ENCODE results near the gene GPR160.
"Not testable (repeated sequence)": the region's sequence is repeated elsewhere in the genome, so short reads cannot be mapped to it uniquely, and the experiment has no call there.

The GPR160 gene, protein sequence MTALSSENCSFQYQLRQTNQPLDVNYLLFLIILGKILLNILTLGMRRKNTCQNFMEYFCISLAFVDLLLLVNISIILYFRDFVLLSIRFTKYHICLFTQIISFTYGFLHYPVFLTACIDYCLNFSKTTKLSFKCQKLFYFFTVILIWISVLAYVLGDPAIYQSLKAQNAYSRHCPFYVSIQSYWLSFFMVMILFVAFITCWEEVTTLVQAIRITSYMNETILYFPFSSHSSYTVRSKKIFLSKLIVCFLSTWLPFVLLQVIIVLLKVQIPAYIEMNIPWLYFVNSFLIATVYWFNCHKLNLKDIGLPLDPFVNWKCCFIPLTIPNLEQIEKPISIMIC

DNA sequence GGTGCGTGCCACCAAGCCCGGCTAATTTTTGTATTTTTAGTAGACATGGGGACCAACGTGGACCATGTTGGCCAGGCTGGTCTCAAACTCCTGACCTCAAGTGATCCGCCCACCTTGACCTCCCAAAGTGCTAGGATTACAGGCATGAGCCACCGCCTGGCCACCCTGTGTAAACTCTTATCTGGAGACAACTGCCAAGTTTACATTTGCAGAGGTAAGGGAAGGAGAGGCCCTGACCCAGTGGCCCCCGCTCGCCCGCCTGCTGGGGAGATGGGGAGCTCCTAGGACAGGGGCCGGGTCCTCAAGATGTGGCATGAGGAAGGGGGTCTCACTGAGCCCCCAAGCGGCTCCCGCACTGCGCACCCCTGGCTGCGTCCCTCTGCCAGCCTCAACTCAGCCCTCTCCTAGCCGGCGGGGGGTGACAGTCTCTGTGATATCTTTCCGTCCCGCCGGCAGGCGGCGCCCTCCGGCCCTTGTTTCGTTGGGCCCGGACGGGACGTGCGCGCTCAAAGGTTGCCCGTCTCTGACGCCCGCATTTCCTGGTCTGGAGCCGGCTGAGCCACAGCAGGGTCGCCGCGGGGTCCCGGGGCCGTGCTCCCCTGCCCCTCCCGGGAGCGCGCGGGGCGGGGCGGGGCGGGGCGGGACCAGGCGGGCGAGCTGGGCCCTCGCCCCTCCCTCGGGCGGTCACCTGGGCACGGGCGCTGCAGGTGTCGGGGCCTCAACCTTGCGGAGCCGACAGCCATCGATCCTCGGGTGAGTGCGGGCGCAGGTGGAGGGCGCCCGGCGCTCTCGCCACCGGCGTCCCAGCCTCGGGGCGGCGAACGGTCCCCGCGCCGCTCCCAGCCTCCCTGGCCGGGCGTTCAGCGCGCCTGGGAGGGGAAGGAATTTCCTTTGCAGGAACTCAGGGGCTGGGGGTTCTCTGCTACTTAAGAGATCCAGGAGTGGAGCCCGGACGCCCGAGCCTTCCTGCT, at the start of gene GPR160:
GPR160 (plus strand) TSS at position 533 of the 971 bp plus-strand sequence. CDS start 45,978 bp downstream, outside the sequence.
- peak; percentile 82 for DNase-seq

DNA sequence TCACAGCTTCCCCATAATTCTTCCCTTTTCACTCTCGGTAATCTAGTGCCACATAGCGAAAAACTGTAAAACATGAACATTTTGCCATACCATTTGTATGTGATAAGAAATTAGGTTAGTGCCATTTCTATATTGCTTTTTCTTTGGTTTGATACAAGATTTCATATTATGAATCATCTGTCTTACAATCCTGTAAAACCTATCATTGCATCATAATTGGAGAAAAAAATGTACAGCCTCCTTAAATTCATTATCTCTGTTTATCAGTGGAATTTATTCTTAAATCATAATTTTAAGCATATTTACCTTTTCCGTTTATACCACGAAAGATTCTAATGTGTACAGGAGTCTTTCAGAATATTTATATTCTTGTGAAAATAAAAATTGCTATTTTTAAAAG, 47.4 kb upstream of the GPR160 start:
- DNase-seq = no peak

DNA sequence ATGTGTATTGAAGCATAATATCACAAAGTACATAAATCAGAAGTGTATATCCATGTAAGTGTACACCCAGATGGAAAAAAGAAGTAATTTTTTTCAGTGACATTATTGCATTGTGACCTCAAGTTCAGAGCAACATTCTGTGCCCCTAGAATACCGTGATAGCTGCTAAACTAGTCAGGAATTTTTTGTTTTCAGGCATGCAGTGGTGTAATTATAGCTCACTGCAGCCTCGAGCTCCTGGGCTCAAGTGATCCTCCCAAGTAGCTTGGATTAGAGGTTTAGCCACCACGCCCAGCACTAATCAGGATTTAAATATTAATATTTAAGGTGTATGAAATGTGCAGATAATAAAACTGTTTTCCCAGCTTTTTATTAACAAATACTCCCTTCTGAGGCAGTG, 45.6 kb upstream of the GPR160 start:
- no peak for DNase-seq

DNA sequence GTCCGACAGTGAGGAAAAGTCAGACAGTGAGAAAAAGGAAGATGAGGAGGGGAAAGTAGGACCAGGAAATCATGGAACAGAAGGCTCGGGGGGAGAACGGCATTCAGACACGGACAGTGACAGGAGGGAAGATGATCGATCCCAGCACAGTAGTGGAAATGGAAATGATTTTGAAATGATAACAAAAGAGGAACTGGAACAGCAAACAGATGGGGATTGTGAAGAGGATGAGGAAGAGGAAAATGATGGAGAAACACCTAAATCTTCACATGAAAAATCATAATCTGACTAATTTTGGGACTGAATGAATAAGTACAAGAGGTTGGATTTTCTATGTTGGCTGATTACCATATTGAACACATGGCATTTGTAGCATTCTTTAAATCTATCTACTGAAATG, 45.0 kb upstream of the GPR160 start:
- no peak for DNase-seq

DNA sequence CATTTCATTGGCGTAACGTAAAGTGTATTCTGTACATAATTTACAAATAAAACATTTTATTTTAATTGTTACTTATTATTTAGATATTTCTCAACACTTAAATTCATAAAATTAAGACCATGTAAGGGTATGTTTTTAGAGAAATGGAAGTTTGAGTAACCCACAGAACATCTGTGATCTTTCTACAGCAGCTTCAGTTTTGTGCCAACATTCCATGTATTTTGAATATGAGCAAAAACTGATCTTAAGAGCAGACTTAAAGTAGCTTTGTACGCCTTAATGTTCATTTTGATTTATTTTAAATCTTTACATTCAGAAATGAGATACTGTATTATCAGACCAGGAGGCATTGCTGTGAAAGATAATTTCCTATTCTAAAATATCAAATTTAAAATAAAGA, 44.0 kb upstream of the GPR160 start:
- no peak for DNase-seq

DNA sequence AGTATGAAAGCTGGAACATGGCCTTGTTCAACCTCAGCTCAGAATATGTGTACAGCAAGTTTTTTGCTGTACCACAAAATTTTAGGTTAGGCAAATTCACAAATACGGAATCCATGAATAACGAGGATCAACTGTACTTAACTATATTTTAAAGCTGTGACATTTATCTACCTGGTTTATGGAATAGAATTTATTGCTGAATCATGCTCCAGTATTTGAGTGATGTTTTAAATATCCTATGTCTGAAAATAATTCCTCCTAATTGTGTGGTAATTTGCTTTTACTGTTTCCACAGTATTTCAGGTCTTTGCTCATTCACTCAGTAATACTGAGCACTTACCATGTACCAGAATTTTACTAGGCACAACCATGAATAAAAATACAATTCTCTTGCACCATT, 41.7 kb upstream of the GPR160 start:
- DNase-seq = no peak

DNA sequence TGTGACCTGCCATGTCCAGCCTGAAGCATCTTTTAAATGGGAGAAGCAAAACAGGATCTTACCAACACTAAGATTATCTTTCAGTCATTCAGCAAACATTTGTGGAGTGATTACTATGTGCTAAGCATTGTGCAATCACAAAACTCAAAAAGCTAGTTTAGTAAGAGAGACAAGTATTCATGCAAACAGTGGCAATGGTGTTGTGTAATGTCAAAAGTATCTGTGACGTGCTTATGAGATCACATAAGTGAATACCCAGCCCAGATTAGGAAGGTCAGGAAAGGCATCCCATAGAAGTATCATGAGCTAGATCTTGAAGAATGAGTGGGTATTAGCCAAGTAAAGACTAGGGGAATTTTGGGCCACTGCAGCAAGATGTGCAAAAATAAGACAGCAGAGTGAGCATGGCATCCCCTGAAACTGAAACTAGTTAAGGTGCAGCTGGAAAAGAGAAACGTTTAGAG, 39.1 kb upstream of the GPR160 start:
- DNase-seq = no peak

DNA sequence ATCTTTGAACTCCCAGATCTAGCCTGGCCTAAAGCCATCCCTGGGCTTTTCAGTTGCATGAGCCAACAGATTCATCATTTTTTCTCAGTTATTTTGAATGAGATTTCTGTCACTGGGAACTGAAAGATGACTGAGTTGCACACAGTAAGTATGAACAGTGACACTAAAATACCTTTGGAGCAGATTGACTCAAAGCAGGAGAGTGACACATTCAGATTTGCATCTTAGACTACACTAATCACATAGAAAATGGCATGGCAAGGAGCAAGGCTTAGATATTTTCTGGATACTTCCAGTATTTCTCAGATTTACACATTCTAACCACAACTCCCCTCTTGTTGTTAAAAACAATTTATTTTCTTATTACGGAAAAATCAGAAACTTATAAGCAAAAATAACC, 38.4 kb upstream of the GPR160 start:
- DNase-seq = no peak

DNA sequence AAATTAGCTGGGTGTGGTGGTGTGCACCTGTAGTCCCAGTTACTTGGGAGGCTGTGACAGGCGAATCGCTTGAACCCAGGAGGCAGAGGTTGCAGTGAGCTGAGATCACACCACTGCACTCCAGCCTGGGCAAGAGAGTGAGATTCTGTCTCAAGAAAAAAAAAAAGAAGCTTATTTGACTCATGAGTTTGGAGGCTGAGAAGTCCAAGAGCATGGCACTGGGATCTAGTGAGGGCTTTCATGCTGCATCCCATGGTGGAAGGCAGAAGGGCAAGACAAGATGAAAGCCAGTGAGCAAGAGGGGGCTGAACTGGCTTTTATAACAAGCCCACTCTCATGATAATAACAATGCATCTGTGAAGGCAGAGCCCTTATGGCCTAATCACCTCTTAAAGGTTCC, 37.7 kb upstream of the GPR160 start:
- DNase-seq = no peak

DNA sequence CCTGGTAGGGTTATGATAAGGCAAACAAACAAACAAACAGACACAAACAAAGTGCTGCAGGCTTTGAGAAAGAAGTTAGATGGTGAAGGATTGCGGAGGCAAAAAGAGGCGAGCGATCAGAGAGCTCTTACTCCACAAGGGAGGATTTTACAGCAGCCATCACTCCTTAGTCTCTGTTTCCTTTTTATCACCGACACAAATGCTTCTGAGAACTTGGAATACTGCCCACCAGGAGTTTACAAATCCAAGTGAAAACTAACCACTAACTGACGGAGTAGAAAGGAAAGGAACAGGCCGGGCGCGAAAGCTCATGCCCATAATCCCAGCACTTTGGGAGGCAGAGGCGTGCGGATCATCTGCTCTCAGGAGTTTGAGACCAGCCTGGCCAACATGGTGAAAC, 35.6 kb upstream of the GPR160 start:
- DNase-seq = no peak

DNA sequence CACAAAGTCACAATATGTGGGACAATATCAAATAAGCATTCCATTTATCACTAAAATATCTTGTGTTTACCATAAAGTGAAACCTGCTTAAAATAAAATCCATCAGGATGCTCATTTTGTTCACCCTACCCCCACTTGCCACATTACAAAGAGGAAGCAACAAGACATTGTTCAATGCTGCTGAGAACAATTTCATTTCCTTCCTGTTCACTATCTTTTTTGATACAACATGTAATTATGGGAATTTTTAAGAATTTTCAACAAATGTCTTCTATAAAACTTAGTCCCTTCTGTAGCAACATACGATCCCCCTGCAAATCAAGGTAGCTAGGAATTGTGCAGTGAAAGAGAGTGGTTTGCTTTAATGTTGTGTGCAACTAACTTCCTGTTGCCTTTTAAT, 34.9 kb upstream of the GPR160 start:
- no peak for DNase-seq

DNA sequence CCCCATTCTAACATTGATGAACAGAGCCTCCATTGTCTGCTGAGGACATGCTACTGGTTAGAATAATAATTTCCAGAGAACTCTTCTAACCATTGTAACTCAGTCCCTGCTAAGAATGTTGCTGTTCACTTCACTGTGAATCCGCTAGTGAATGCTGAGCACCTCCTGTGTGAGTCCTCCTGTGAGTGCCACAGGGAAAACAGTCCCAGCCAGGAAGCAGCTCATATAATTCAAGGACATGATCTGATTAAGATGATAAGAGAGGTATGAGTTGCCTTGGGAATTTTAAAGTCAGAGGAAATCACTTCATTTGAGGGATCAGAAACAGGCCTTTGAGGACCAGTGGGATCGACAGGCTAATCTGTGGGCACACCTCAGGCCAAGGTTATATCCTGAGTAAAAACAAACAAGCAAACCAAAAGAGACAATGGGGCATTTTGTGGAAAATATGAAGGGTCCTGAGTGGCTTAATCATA, 33.9 kb upstream of the GPR160 start:
- no peak for DNase-seq

DNA sequence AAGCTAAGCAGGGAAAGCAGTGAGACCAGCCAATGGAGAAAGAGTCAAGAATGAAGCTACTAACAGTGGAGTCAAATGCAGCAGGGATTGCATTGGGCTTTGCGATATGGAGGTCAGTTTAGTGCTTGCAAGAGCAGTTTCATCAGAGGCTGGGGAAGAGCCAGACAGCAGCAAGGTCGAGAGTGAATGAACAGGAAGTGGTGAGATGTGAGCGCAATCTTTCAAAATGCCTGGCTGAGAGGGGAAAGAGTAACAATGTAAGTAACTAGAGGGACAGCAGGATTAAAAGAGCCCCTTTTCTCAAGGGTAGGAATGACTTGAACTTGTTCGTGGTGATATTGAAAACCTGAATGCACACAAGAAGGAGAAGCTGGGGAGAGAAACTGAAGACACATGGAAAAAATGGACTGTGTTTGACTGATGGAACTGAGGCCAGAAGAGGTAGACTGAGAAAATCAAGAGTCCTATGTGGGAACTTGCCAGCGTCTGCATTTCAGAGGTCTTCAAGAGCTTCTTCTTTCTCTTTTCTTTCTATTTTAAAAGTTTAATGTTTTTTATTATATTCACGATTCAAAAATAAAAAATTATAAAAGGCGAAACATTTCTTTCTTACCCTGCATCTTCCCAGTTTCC, 30.6 kb upstream of the GPR160 start:
- DNase-seq = no peak

DNA sequence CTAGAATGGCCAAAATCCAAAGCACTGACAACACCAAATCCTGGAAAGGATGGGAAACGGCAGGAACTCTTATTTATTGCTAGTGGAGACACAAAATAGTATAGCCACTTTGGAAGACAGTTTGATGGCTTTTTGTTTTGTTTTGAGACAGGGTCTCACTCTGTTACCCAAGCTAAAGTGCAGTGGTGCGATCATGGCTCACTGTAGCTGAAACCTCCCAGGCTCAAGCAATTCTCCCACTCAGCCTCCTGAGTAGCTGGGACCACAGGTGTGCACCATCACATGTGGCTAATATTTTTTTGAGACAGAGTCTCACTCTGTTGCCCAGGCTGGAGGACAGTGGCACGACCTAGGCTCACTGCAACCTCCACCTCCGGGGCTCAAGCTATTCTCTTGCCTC, 27.3 kb upstream of the GPR160 start:
- DNase-seq = no peak

DNA sequence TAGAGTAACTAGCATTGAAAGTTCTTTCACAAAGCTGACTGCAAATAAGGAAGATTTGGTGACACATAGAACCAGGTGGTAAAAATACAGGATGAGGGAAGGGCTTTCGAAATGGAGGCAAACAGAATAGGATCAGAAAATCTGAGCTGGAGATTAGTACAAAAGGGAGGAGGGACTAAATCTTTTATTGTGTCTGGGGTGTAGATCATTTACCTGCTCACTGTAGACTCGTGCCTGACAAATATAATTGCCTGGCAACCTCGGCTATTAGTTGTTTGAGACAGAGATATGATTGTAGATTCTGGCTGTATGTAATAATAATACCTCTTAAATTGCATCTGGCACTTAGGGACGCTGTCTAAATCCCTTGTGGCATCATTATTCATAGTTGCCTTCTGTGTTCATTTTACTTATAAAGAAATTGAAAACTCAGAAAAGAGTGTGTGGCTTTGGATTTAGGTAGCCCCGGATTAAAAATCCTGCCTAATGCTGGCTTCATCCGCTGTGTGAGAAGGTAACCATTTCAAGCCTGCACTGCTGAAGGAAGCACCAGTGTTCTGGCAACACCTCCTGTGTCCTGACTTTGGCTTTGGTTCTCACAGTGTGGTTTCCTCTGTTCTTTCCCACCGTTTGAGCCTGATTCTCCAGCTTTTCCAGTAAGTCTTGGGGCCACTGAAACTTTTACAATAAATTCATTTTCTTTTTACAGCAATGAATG, 25.0 kb upstream of the GPR160 start:
- DNase-seq = no peak

DNA sequence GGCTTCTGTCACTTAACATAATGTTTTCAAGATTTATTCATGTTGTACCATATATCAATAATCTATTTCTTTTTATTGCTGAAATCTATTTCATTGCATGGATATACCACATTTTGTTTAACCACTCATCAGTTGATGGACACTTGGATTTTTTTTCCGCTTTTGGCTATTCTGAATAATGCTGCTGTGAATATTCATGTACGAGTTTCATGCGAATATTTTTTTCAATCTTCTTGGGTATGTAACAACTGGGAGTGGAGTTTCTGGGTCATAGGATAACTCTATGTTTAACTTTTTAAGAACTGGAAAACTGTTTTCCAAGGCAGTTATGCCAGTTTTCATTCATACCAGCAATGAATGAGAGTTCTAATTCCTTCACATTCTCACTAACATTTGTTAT, 21.7 kb upstream of the GPR160 start:
- DNase-seq = no peak

DNA sequence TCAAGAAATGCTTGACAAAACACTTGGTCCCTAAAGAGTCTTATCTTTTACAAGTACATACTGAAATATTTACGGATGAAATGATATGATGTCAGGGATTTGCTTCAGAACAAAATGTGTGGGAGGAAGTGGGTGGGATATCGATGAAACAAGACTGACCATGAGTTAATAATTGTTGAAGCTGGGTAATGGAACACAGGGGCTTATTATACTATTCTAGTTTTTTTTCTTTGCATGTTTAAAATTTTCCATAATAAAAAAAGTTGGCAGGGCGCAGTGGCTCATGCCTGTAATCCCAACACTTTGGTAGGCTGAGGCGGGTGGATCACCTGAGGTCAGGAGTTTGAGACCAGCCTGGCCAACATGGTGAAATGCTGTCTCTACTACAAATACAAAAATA, 18.5 kb upstream of the GPR160 start:
- DNase-seq = not testable (repeated sequence)

DNA sequence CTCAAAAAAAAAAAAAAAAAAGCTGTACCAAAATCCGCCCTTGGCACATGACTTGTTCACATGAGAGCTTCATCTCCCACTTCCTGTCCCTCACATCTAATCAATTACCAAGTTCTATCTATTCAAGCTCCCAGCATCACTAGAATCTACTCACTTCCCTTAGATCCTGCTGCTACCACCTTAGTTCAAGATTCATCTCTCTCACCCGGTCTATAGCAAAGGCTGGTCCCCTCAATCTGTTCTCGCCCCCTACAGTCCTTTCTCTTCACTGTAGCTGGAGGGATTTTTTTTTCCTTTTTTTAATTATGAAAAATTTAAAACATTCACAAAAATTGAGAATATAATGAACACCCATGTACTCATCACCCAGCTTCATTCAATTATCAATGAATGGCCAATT, 16.7 kb upstream of the GPR160 start:
- DNase-seq = no peak

DNA sequence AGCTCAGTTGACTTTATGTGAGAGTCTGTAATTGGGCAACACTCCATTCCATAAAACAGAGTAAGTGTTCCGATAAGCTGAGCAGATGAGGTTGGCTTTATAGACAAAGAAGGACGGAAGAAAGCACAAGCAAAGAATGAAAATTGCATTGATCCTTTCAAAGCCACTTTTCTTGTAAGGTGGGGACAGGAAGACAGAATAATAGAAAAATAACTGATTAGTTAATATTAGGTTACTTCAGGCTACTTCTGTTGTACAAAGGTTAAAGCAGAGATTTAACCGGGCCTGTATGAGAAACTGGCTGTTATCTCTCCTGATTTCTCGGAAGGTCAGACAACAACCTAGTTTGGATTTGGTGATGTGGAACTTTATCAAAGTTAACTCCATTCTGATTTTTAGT, 15.5 kb upstream of the GPR160 start:
- DNase-seq = no peak

DNA sequence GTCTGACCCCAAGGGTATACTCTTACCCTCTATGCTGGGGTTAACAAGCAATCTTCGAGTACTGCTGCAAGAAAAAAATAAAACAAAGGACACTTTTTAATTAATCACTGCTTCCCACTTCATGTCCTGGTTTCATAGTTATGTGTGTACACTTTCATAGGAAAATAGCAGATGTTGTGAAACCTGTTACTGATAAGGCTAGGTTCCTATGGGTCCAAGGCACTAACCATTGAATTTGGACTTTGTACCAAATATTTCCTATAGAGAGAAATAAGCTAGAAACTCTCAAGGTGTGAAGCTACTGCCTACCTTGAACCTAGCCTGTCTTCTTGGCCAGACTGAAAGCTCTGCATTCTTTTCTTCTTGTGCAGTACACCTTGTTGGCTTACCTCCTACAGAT, 14.6 kb upstream of the GPR160 start:
- DNase-seq = no peak

DNA sequence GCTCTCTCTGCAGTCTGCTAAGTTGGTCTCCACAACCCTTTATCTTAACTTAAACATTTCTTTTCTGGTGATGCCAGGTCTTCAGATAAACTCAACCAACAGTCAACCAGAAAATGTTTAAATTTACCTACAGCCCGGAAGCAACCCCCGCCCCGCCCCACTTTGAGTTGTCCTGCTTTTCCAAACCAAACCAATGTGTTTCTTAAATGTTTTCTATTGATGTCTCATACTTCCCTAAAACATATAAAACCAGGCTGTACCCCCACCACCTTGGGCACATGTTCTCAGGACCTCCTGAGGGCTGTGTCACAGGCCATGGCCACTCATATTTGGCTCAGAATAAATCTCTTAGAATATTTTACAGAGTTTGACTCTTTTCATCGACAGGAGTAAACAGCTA, 13.2 kb upstream of the GPR160 start:
- no peak for DNase-seq

DNA sequence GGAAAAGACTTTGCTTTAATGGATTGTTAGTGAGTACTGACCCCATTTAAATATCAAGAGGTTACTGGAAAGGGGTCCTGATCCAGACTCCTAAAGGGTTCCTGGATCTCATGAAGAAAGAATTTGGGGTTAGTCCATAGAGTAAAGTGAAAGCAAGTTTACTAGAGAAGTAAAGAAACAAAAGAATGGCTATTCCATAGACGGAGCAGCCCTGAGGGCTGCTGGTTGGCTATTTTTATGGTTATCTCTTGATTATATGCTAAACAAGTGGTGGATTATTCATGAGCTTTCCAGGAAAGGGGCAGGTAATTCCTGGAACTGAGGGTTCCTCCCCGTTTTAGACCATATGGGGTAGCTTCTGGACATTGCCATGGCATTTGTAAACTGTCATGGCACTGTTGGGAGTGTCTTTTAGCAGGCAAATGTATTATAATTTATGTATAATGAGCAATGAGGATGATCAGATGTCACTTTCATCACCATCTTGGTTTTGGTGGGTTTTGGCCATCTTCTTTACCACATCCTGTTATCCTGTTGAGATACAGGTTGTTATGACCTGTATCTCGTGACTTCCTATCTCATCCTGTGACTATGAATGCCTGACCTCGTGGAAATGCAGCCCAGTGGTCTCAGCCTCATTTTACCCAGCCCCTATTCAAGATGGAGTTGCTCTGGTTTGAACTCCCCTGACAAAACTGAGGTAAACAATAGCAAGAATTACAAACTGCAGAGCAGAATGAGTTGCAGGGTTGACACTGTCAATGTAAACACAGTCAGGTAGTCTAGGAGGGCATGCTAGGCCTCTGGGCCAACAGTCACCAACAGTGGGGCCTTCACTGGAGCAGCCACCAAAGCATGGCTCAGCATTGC, 10.3 kb upstream of the GPR160 start:
- DNase-seq = no peak

Data from activated CD8-positive, alpha-beta memory T cell treated with anti-CD3 and anti-CD28 coated beads, Interleukin-2, amount 50 U/mL, for 4 hours (primary cell).